Right lung (tissue), 10 donors: Measurements from ENCODE around the gene RPS3A. TPM values are rescaled to one million over a fixed set of nuclear protein-coding genes. Genes with fewer than 3 reads are reported as not detected.
"Not testable (repeated sequence)": the region's sequence is repeated elsewhere in the genome, so short reads cannot be mapped to it uniquely, and the experiment has no call there.

Experiments used
- DNase-seq, 2 donors: peaks; one replicate each; pipeline ENCODE4 v3.0.0-alpha.2; 2013
- long read RNA-seq, 8 donors: transcript quantifications; one replicate each; lab custom pipeline, GENCODE V29; 2026
- polyA plus RNA-seq, 5 donors: library from polyadenylated mRNA; unstranded; fragments of 120-200 nt; gene quantifications; one replicate each; pipeline versions ENCODE4 v1.2.1 to v1.2.3, GENCODE V29; 2013; ENCODE audit warnings: inconsistent platforms in 1 of 5, low replicate concordance in 1 of 5; ENCODE audit not compliant: insufficient read length in 5 of 5, insufficient read depth in 1 of 5

RPS3A gene
- 1,000 to 10,000 TPM; 4,778 to 6,451 (median 5,352) TPM for polyA plus RNA-seq
- long read RNA-seq, donor 1, transcript RPS3A-210 (6 exons, 845 nt): minor isoform, 5 of 4,707 reads
- long read RNA-seq, donor 1, transcript RPS3A-208 (4 exons, 576 nt): minor isoform, 24 of 4,707 reads
- long read RNA-seq, donor 1, transcript RPS3A-201 (6 exons, 934 nt): major isoform, 3,986 of 4,707 reads
- long read RNA-seq, donor 1, transcript RPS3A-205 (6 exons, 674 nt): minor isoform, 40 of 4,707 reads
- long read RNA-seq, donor 1, partial matches to known transcripts: 551 of 4,707 reads
- long read RNA-seq, donor 1, other reads (novel, unspliced or antisense): 100 of 4,707 reads
- long read RNA-seq, donor 2, transcript RPS3A-201 (6 exons, 934 nt): major isoform, 2,061 of 2,340 reads
- long read RNA-seq, donor 2, transcript RPS3A-205 (6 exons, 674 nt): minor isoform, 28 of 2,340 reads
- long read RNA-seq, donor 2, transcript RPS3A-208 (4 exons, 576 nt): minor isoform, 11 of 2,340 reads
- long read RNA-seq, donor 2, partial matches to known transcripts: 186 of 2,340 reads
- long read RNA-seq, donor 2, other reads (novel, unspliced or antisense): 54 of 2,340 reads
- long read RNA-seq, donor 3, transcript RPS3A-208 (4 exons, 576 nt): minor isoform, 19 of 3,135 reads
- long read RNA-seq, donor 3, transcript RPS3A-205 (6 exons, 674 nt): minor isoform, 35 of 3,135 reads
- long read RNA-seq, donor 3, transcript RPS3A-201 (6 exons, 934 nt): major isoform, 2,684 of 3,135 reads
- long read RNA-seq, donor 3, partial matches to known transcripts: 335 of 3,135 reads
- long read RNA-seq, donor 3, other reads (novel, unspliced or antisense): 60 of 3,135 reads
- long read RNA-seq, donor 4, transcript RPS3A-205 (6 exons, 674 nt): minor isoform, 23 of 2,166 reads
- long read RNA-seq, donor 4, transcript RPS3A-208 (4 exons, 576 nt): minor isoform, 14 of 2,166 reads
- long read RNA-seq, donor 4, transcript RPS3A-201 (6 exons, 934 nt): major isoform, 1,887 of 2,166 reads
- long read RNA-seq, donor 4, partial matches to known transcripts: 191 of 2,166 reads
- long read RNA-seq, donor 4, other reads (novel, unspliced or antisense): 48 of 2,166 reads
- long read RNA-seq, donor 5, transcript RPS3A-205 (6 exons, 674 nt): minor isoform, 41 of 5,202 reads
- long read RNA-seq, donor 5, transcript RPS3A-208 (4 exons, 576 nt): minor isoform, 27 of 5,202 reads
- long read RNA-seq, donor 5, transcript RPS3A-201 (6 exons, 934 nt): major isoform, 4,304 of 5,202 reads
- long read RNA-seq, donor 5, partial matches to known transcripts: 700 of 5,202 reads
- long read RNA-seq, donor 5, other reads (novel, unspliced or antisense): 125 of 5,202 reads
- long read RNA-seq, donor 6, transcript RPS3A-208 (4 exons, 576 nt): minor isoform, 25 of 4,117 reads
- long read RNA-seq, donor 6, transcript RPS3A-205 (6 exons, 674 nt): minor isoform, 52 of 4,117 reads
- long read RNA-seq, donor 6, transcript RPS3A-201 (6 exons, 934 nt): major isoform, 3,616 of 4,117 reads
- long read RNA-seq, donor 6, partial matches to known transcripts: 325 of 4,117 reads
- long read RNA-seq, donor 6, other reads (novel, unspliced or antisense): 94 of 4,117 reads
- long read RNA-seq, donor 7, transcript RPS3A-201 (6 exons, 934 nt): major isoform, 945 of 1,132 reads
- long read RNA-seq, donor 7, transcript RPS3A-208 (4 exons, 576 nt): minor isoform, 11 of 1,132 reads
- long read RNA-seq, donor 7, transcript RPS3A-205 (6 exons, 674 nt): minor isoform, 11 of 1,132 reads
- long read RNA-seq, donor 7, partial matches to known transcripts: 150 of 1,132 reads
- long read RNA-seq, donor 7, other reads (novel, unspliced or antisense): 14 of 1,132 reads
- long read RNA-seq, donor 8, transcript RPS3A-208 (4 exons, 576 nt): minor isoform, 7 of 1,643 reads
- long read RNA-seq, donor 8, transcript RPS3A-205 (6 exons, 674 nt): minor isoform, 16 of 1,643 reads
- long read RNA-seq, donor 8, transcript RPS3A-201 (6 exons, 934 nt): major isoform, 1,430 of 1,643 reads
- long read RNA-seq, donor 8, partial matches to known transcripts: 153 of 1,643 reads
- long read RNA-seq, donor 8, other reads (novel, unspliced or antisense): 34 of 1,643 reads

- DNase-seq: peak; percentile 98
These were observed at the start of gene RPS3A for GRCh38 chr4:151099229-151099975. RPS3A (plus strand) TSS chr4:151099628; CDS start chr4:151099653, 25 bp downstream.

- DNase-seq: no peak
These were observed 46.6 kb upstream of the RPS3A start for GRCh38 chr4:151052785-151053184.

- no peak for DNase-seq
These were observed 43.9 kb upstream of the RPS3A start for GRCh38 chr4:151055539-151055938.

- not testable (repeated sequence) for DNase-seq
These were observed 36.3 kb upstream of the RPS3A start for GRCh38 chr4:151063143-151063542.

GRCh38 chr4:151067316-151067970 is 32.0 kb upstream of the RPS3A start:
- no peak for DNase-seq

GRCh38 chr4:151074416-151074916 is 25.0 kb upstream of the RPS3A start:
- DNase-seq: no peak

- not testable (repeated sequence) for DNase-seq
These were observed 21.4 kb upstream of the RPS3A start for GRCh38 chr4:151077978-151078377.

- no peak for DNase-seq
These were observed 12.0 kb upstream of the RPS3A start for GRCh38 chr4:151087467-151087866.

- no peak for DNase-seq
These were observed 8.4 kb upstream of the RPS3A start for GRCh38 chr4:151091047-151091446.

GRCh38 chr4:151092488-151092887 is 6.9 kb upstream of the RPS3A start:
- DNase-seq: no peak

GRCh38 chr4:151093203-151093602 is 6.2 kb upstream of the RPS3A start:
- no peak for DNase-seq

- DNase-seq: no peak
These were observed 5.1 kb upstream of the RPS3A start for GRCh38 chr4:151094290-151094751.

GRCh38 chr4:151095142-151095541 is 4.3 kb upstream of the RPS3A start:
- no peak for DNase-seq

GRCh38 chr4:151097759-151098158 is 1.7 kb upstream of the RPS3A start:
- no peak for DNase-seq

GRCh38 chr4:151098979-151099228 is 524 bp upstream of the RPS3A start:
- no peak for DNase-seq

GRCh38 chr4:151099976-151100417 is 569 bp downstream of the RPS3A start:
- no peak for DNase-seq

- no peak for DNase-seq
These were observed 1.1 kb downstream of the RPS3A start for GRCh38 chr4:151100531-151100930.

GRCh38 chr4:151103758-151104157 is 4.3 kb downstream of the RPS3A start:
- no peak for DNase-seq

- DNase-seq: no peak
These were observed 5.2 kb downstream of the RPS3A start for GRCh38 chr4:151104621-151105020.
